Omental fat pad (tissue), 4 donors: ENCODE measurements around the gene CTBP1. TPM values are rescaled to one million over a fixed set of nuclear protein-coding genes. Genes with fewer than 3 reads are reported as not detected.

ENCODE experiments used
- ATAC-seq: fragments of 150-250 bp; one replicate; pipeline ENCODE4 v1.9.1; 2016; ENCODE audit warnings: mild to moderate bottlenecking, moderate library complexity; ENCODE audit not compliant: low FRiP score
- DNase-seq: peaks from one replicate; pipeline ENCODE4 v3.0.0-alpha.2; 2019; ENCODE audit warnings: low spot score
- total RNA-seq, 4 donors: library from RNA; depleted of rRNA; stranded (reverse); fragments of >200 nt; gene quantifications; one replicate each; pipeline ENCODE4 v1.1.0, GENCODE V29; 2016
- TF ChIP-seq, protein P1 (sequence below), 3 donors: fragments of 450-650 bp; IDR thresholded peaks; one replicate each; pipeline ENCODE4 v1.5.1; 2016 to 2017; ENCODE audit warnings: antibody characterized with exemption in 3 of 3, mild to moderate bottlenecking in 3 of 3, moderate library complexity in 2 of 3

CTBP1 gene
- total RNA-seq, 4 donors from 2014 or later = 102 to 137 (median 132) TPM

DNA sequence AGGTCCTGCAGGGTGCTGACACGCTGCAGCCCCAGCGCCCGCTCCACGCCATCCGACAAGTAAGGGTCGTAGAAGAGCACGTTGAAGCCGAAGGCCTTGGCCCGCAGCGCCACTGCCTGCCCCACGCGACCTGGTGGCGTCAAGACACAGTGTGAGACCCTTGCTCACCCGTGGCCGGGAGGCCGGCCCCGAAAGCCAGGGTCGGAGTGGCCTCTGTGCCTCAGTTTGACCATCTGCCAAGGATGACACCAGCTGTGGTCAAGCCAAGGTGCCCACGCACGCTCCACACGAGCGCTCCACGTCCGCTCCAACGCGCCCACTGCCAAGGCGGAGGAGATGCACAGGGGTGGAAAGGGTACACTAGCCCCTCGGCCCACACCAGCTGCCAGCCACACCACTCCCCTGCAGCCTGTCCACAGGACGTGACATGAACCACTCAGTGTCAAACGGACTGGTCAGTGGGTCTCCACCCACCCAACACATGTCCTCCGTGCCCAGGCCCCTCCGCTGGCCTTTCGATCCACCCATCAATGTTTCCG, 32.8 kb downstream of the CTBP1 start:
- TF ChIP-seq, protein P1, sequence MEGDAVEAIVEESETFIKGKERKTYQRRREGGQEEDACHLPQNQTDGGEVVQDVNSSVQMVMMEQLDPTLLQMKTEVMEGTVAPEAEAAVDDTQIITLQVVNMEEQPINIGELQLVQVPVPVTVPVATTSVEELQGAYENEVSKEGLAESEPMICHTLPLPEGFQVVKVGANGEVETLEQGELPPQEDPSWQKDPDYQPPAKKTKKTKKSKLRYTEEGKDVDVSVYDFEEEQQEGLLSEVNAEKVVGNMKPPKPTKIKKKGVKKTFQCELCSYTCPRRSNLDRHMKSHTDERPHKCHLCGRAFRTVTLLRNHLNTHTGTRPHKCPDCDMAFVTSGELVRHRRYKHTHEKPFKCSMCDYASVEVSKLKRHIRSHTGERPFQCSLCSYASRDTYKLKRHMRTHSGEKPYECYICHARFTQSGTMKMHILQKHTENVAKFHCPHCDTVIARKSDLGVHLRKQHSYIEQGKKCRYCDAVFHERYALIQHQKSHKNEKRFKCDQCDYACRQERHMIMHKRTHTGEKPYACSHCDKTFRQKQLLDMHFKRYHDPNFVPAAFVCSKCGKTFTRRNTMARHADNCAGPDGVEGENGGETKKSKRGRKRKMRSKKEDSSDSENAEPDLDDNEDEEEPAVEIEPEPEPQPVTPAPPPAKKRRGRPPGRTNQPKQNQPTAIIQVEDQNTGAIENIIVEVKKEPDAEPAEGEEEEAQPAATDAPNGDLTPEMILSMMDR (IDR thresholded peaks at IDR 0.05) = no peak
- DNase-seq (no peak), ATAC-seq (no peak)

DNA sequence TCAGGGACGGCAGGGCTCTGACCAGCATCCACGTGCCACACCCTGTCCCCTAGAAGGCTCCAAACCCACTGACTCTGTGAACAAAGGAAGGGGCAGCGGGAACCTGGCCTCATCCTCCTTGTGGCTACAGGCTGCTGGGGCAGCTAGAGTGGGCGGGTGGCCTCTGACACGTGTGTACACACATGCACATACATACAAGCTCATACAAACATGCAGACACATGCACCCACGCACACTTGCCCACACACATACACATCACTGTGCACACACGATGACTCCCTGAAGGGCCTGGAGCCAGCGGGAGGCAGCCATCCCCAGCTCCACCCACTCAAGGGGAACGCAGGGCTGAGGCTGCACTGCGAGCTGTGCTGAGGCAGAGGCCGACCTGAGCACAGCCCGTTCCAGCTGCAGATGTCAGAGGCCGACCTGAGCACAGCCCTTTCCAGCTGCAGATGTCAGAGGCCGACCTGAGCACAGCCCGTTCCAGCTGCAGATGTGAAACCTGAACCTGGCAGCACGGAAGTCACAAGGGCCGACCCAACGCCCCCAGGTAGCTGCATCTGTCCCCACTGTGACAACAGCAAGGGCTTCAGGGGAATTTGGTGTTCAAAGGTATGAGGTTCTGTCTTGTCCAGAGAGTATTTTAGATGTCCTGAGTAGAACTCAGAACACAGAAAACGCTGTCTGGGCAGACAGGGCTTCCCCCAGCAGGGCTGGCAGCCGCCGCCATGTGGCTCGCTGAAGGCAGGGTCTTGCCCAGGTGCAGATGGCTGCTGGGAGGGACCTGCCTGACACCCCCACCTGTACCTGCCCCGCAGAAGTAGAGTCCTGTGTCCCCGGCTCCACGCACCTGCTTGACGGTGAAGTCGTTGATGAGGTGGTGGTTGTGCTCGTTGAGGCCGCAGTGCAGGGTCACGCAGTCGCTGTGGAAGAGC, 33.5 kb downstream of the CTBP1 start:
- DNase-seq = no peak

DNA sequence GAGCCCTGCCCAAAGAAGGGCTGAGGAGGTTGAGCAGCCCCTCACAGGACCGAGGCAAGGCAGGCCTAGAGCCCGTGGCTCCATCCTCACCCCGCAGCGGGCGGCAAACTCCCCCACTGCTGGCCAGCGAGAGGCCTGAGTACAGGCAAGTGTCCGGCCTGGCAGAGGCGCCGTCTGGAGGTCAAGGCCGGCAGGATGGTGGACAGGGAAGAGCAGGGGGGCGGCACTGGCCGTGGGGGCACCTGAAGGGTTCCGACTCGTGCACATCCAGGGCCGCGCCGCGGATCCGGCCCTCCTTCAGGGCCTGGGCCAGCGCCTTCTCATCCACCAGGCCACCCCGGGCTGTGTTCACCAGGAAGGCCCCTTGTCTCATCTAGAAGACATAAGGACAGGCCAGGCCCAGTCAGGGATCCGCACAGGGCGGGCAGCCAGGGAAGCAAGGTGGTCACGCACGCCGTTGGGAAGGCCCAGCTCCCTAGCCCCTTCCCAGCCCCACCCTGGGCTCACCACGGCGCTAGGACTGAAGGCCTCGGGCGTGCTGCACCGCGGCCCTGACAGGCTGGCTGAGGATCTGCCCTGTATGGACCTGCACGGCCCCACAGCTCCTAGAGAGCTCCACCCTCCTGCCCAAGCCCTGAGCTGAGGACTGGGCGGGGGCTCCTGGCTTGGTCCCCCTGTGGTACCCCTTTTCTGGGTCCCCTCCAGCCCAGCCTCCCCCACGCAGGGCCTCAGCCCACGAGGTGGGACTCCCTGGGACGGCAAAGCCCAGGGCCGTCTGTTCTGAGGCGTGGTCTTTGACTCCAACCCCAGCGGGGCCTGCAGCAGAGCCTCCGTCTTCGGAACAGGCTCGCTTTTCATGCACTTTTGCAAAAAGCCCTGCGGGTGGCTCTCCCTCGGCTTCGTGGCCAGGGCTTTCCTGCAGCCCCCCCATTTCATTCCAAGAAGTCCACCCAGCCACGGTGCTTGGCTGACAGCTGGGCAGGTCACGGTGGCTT, 34.5 kb downstream of the CTBP1 start:
- no peak for DNase-seq
- no peak for ATAC-seq
- TF ChIP-seq, protein P1 (IDR thresholded peaks at IDR 0.05) = no peak

More for the DNA sequence above, 33.5 kb downstream of the CTBP1 start:
- no peak for ATAC-seq
- TF ChIP-seq, protein P1 (IDR thresholded peaks at IDR 0.05) = no peak

DNA sequence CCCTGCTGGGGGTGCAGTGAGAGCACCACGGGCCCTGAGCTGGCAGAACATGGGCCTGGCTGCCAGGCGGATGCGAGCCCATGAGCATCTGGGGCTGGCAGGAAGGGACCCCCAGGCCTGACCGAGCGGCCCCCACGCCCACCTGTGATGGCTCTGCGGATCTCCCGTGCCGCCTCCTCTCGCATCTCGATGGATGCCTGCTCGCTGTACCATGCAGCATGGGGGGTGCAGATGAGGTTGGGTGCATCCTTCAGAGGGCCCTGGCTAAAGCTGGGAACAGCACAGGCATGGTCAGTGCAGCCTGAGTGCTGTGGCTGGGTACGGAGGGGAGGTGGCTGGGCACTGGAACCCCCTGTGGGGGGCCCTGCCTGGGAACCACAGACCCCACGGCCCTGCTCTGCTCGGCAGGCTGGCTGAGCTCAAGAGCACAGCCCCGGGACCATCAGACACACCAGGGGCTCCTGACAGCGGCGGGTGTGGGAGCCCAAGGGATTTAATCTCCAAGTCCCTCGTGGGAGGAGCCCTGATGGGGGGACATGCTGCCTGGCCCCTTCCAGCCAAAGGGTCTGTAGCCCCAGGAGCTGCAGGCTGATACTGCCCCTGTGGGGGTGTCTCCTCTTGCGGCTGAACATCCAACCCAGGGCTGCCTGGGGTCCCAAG, 35.5 kb downstream of the CTBP1 start:
- no peak for ATAC-seq
- no peak for DNase-seq
- TF ChIP-seq, protein P1 (IDR thresholded peaks at IDR 0.05) = no peak

DNA sequence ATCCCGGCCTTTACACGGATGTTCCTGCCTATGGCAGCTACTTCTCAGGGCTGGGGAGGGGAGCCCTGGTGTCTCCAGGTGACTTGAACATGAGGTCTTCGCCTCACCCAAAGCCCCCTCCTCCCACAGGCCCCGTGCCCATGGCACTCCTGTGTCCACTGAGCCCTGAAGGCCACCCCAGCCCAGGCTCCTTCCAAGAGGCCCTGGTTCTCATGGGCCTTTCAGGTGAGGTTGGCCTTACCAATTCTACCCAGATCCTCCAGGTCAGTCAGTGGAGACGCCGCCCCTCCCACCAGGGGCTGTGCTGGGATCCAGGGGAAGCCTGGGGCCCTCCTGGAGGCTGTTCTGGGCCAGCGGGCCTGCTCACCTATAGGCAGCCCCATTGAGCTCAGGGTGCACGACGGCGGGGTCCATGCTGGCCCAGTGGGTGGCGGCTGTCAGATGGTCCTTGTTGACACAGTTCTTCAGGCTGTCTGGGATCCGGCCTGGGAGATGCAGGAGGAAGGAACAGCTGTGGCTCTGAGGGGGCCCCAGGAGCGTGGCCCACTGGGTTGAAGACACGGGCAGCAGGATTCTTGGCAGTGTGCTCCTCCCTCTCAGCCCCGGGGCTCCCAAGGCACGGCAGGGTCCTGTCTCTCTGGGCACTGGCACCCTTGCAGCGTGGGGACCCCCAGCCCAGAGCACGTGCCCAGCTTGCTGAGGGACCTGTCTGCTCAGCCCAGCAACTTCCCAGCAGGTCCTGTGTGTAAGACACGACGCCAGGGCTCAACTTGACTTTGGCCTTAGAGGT, 36.2 kb downstream of the CTBP1 start:
- no peak for ATAC-seq
- TF ChIP-seq, protein P1 (IDR thresholded peaks at IDR 0.05) = no peak
- no peak for DNase-seq
